HEK293T (cell line): ENCODE data around the gene SNCB.

ENCODE experiments used
- CTCF ChIA-PET: fragments of 350-600 bp; formaldehyde crosslinking; extraction: SDS; loops from one replicate; lab custom pipeline; 2021; ENCODE audit warnings: antibody characterized with exemption, inconsistent platforms; lab: Yijun Ruan, JAX
- POLR2A ChIA-PET: fragments of 350-600 bp; formaldehyde crosslinking; extraction: SDS; loops from one replicate; lab custom pipeline; 2020; ENCODE audit warnings: antibody characterized with exemption, inconsistent platforms; lab: Yijun Ruan, JAX
- DNase-seq: peaks from one replicate; pipeline ENCODE4 v3.0.0; 2012; ENCODE audit warnings: mixed read lengths; ENCODE audit errors: extremely low spot score
- ARNT ChIP-seq: fragments of 450-650 bp; IDR thresholded peaks from 2 replicates; pipeline ENCODE4 v1.6.1; 2017; ENCODE audit warnings: mild to moderate bottlenecking
- BHLHE40 ChIP-seq: fragments of 450-650 bp; IDR thresholded peaks from 2 replicates; pipeline ENCODE4 v1.6.1; 2016; ENCODE audit warnings: mild to moderate bottlenecking, moderate library complexity, borderline replicate concordance
- CTBP1 ChIP-seq: fragments of 450-650 bp; IDR thresholded peaks from 2 replicates; pipeline ENCODE4 v1.6.1; 2016; ENCODE audit warnings: borderline replicate concordance
- ELF4 ChIP-seq: fragments of 450-650 bp; IDR thresholded peaks from 2 replicates; pipeline ENCODE4 v1.6.1; 2017; ENCODE audit warnings: antibody characterized with exemption
- FOXA1 ChIP-seq: fragments of 450-650 bp; IDR thresholded peaks from 2 replicates; pipeline ENCODE4 v1.6.1; 2016; ENCODE audit warnings: mild to moderate bottlenecking
- FOXK2 ChIP-seq: fragments of 450-650 bp; IDR thresholded peaks from 2 replicates; pipeline ENCODE4 v1.6.1; 2016; ENCODE audit warnings: mild to moderate bottlenecking
- FOXM1 ChIP-seq: fragments of 450-650 bp; IDR thresholded peaks from 2 replicates; pipeline ENCODE4 v1.6.1; 2017; ENCODE audit warnings: mild to moderate bottlenecking, borderline replicate concordance
- HDGF ChIP-seq: fragments of 450-650 bp; IDR thresholded peaks from 2 replicates; pipeline ENCODE4 v1.6.1; 2017; ENCODE audit warnings: antibody characterized with exemption, borderline replicate concordance
- L3MBTL2 ChIP-seq: fragments of 450-650 bp; conservative IDR thresholded peaks from 2 replicates; pipeline ENCODE4 v1.6.1; 2016; ENCODE audit warnings: mild to moderate bottlenecking
- LEF1 ChIP-seq: fragments of 450-650 bp; IDR thresholded peaks from 2 replicates; pipeline ENCODE4 v1.6.1; 2017; ENCODE audit warnings: mild to moderate bottlenecking, borderline replicate concordance
- NFRKB ChIP-seq: fragments of 450-650 bp; IDR thresholded peaks from 2 replicates; pipeline ENCODE4 v1.6.1; 2016; ENCODE audit warnings: mild to moderate bottlenecking, moderate library complexity
- SP1 ChIP-seq: fragments of 450-650 bp; IDR thresholded peaks from 2 replicates; pipeline ENCODE4 v1.6.1; 2017
- SUZ12 ChIP-seq: fragments of 450-650 bp; IDR thresholded peaks from 2 replicates; pipeline ENCODE4 v1.6.1; 2016; ENCODE audit warnings: mild to moderate bottlenecking
- TARDBP ChIP-seq: fragments of 450-650 bp; IDR thresholded peaks from 2 replicates; pipeline ENCODE4 v1.6.1; 2016
- ZNF384 ChIP-seq: fragments of 450-650 bp; IDR thresholded peaks from 2 replicates; pipeline ENCODE4 v1.6.1; 2016
- TF ChIP-seq, protein P1 (sequence below): fragments of 450-650 bp; IDR thresholded peaks from 2 replicates; pipeline ENCODE4 v1.6.1; 2016

Gene SNCB

DNA sequence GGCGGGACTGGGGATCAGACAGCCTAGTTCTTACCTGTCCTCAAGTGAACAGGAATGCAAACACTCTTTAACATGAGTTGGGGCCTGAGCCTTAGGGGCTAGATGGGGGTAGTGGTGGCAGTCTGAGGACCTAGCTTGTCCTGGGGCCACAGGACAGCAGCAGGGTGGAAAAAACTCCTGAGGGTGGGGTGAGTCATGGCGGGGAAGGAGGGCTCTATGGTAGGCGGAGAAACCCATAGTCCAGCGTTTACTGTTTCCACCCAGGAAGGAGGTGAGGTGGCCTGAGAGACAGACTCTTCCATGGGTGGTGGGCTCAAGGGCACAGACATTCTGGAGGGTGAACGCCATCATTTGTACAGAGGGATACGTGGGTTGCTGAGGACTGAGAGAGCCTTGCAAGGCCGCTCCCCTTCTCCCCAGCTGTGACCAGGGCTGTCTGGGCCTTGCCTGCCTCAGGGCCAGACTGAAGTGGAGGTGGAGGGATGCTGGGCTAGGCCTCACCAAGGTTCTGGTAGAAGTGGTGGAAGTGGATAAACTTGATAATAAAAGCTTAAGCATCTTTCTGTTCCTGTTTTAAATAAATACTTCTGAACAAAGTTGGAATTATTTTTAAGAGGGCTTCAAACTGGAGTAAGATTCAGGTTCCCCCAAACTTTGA lies 15.8 kb upstream of the SNCB start:
- no peak for DNase-seq
- CTCF ChIA-PET = interaction anchor here (0.6 to 1.7 kb wide), 4 partner anchors 14 to 917 kb away, joined by 3 to 13 read pairs (median 4); no protein-coding TSS in a partner anchor
- POLR2A ChIA-PET = interaction anchor here (1.3 to 1.9 kb wide), 5 partner anchors 11 to 73 kb away, joined by 5 to 12 read pairs (median 7); no protein-coding TSS in a partner anchor
- TF ChIP-seq SUZ12 = no peak
- TF ChIP-seq BHLHE40 = no peak
- no peak for TF ChIP-seq FOXA1
- TF ChIP-seq ZNF384 = no peak
- no peak for TF ChIP-seq ELF4
- no peak for TF ChIP-seq HDGF
- no peak for TF ChIP-seq TARDBP
- no peak for TF ChIP-seq LEF1
- TF ChIP-seq ARNT = no peak

DNA sequence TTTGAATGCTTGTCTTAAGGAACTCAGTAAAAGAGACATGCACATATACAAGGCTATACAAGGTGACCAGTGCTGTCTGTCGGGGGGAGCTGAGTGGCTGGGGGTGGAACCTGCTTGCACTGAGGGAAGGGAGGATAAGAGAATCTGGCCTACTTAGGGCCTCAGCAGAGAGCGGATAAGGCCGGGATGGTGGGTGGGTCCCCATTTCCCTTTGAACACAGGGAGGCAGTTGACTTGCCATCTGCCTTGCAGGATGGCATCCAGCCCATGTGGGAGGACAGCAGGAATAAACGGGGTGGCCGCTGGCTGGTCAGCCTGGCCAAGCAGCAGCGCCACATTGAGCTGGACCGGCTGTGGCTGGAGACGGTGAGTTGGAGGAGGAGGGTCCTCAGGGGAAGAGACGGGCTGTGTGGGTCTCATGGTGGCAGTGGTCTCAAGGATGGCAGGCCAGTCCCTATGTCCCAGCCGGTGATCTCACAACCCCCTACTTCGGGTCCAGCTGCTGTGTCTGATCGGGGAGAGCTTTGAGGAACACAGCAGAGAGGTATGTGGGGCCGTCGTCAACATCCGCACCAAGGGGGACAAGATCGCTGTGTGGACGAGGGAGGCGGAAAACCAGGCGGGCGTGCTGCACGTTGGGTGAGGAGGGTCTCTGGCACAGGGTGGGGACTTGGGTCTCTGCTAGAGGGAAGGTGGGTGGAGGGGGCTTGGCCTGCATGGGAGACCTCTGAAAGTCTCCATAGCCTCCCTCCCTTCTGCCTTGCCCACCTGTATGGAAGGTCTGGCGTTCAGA lies 14.7 kb upstream of the SNCB start:
- POLR2A ChIA-PET = no interaction called here
- TF ChIP-seq SUZ12 (no peak), ARNT (no peak), TARDBP (no peak), FOXK2 (no peak), CTBP1 (no peak), SP1 (no peak)
- DNase-seq = no peak
- CTCF ChIA-PET = interaction anchor here (0.6 kb wide), 1 partner anchor 15 kb away, joined by 4 read pairs; no protein-coding TSS in a partner anchor

DNA sequence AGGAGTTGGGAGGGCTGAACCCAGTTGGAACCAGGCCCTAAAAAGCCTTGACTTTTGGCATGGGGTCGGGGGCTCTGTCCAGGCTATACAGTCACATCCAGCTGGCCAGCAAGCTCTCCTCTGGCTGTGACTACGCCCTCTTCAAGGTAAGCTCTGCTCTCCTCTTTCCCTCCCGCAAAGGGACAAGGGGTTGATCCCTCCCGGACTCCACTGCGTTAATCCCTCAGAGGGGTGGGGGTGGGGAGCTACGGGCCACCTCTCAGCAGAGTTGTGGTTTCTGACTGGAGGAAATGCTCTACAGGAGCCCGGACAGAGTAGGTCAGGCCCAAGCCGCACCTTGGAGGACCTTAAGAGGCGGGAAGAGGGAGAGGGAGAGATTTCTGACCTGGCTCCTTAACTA lies 14.0 kb upstream of the SNCB start:
- ChIA-PET POLR2A (no interaction called here), CTCF (interaction anchor here (0.7 kb wide), 1 partner anchor 1739 kb away, joined by 3 read pairs; no protein-coding TSS in a partner anchor)
- TF ChIP-seq SP1 = no peak
- no peak for TF ChIP-seq NFRKB
- TF ChIP-seq, protein P1, sequence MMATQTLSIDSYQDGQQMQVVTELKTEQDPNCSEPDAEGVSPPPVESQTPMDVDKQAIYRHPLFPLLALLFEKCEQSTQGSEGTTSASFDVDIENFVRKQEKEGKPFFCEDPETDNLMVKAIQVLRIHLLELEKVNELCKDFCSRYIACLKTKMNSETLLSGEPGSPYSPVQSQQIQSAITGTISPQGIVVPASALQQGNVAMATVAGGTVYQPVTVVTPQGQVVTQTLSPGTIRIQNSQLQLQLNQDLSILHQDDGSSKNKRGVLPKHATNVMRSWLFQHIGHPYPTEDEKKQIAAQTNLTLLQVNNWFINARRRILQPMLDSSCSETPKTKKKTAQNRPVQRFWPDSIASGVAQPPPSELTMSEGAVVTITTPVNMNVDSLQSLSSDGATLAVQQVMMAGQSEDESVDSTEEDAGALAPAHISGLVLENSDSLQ = no peak
- TF ChIP-seq CTBP1 = no peak
- TF ChIP-seq BHLHE40 = no peak
- TF ChIP-seq LEF1 = no peak
- no peak for TF ChIP-seq HDGF
- TF ChIP-seq ELF4 = no peak
- no peak for TF ChIP-seq ZNF384
- DNase-seq = no peak

DNA sequence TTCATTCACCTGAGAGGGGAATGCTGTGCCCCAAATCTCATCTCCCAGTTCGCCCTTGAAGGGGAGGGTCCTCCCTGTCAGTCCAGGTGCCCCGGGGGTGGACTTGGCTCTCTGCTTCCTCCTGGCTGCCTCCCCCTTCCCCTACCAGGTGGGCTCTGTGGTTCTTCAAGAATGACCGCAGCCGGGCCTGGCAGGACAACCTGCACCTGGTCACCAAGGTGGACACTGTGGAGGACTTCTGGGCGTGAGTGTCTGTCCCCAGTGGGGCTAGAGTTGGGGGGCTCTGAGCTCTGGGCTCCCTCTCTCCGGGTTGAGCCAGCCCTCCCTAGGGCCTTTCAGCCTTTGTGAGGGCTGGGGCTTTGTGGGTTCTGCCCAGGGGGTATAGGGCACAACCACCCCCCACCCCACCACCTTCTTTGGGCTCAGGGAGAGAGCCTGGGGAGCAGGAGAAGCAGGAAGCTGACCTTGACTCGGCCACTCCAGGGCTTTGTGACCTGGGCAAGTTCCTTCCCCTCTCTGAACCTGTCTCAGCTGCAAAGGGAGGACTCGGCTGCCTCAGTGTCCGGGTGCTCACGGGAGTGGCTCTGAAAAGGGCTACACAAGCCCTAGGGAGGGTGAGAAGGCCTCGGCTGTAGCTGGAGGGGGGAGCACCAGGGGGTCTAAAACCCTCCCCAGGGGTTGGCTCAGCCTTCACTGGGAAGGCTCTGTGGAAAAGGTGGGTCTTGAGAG lies 13.3 kb upstream of the SNCB start:
- ChIA-PET POLR2A (interaction anchor here (0.8 kb wide), 1 partner anchor 13 kb away, joined by 3 read pairs; the partner anchor contains the start of genes EIF4E1B and SNCB), CTCF (interaction anchor here (0.7 kb wide), 1 partner anchor 1739 kb away, joined by 3 read pairs; no protein-coding TSS in a partner anchor)
- DNase-seq = no peak
- TF ChIP-seq FOXM1 (no peak), FOXA1 (no peak), HDGF (no peak), L3MBTL2 (no peak), ZNF384 (no peak), SP1 (no peak), CTBP1 (no peak)
- TF ChIP-seq, protein P1 = no peak

DNA sequence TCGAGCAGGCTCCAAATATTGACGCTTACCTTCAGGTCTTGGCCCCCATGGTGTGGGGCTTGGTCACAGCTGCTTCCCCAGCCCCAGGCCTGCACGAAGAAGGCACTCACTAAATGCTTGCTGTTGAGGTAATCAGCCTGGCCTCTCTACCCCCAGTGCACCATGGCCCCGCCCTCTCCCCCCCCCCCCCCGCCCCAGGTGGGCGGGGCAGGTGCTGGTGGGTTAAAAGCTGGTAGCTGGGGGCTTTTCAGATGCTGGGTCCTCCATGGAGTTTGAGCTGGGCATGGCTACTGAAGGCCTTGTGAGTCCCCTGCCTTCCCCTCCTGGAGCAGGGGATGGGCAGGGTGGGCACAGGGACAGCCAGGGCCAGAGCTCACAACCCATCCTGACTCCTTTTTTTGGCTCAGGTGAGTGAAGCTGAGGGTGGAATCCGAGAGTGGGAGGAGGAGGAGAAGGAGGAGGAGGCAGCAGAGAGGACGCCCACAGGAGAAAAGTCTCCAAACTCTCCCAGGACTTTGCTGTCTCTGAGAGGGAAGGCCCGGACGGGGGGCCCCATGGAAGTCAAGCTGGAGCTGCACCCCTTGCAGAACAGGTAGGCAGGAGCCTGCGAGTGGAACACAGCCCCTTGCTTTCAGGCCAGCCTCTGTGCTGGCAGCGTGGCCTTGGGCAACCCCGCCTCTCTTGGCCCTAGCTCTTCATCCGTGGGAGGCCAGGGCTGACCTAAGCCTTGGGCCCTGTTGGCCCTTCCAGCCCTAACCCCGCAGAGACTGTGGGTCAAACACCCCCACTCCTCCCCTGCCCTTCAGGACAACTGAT lies 12.5 kb upstream of the SNCB start:
- no peak for DNase-seq
- CTCF ChIA-PET = no interaction called here
- TF ChIP-seq, protein P1 = no peak
- TF ChIP-seq ELF4 = no peak
- no peak for TF ChIP-seq NFRKB
- TF ChIP-seq FOXM1 = no peak
- TF ChIP-seq FOXK2 = no peak
- TF ChIP-seq LEF1 = no peak
- TF ChIP-seq BHLHE40 = no peak
- TF ChIP-seq HDGF = no peak
- no peak for TF ChIP-seq L3MBTL2
- TF ChIP-seq CTBP1 = no peak
- no peak for TF ChIP-seq ZNF384
- POLR2A ChIA-PET = interaction anchor here (0.8 kb wide), 1 partner anchor 12 kb away, joined by 3 read pairs; the partner anchor contains the start of genes EIF4E1B and SNCB
